Measurements from ENCODE around the gene FANCI.

DNA sequence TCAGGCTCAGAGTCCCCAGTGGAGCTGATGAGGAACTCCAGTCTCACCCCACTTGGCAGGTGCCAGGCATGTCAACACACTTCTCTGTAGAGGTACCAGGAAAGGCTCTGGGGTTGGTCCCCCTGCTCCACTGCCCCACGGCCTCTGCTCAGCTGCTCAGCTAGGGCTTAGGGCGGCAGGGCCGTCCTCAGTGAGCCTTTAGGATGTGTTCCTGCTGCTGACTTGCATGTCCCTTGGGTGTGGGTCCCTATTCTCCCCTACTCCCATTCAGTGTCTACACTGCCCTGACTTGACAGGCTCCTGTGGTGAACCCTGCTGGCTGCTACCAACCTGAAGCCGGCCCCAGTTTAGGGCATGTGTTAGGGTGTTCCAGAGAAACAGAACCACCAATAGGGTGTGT, 108.7 kb downstream of the FANCI start:
- TF ChIP-seq, protein P1, sequence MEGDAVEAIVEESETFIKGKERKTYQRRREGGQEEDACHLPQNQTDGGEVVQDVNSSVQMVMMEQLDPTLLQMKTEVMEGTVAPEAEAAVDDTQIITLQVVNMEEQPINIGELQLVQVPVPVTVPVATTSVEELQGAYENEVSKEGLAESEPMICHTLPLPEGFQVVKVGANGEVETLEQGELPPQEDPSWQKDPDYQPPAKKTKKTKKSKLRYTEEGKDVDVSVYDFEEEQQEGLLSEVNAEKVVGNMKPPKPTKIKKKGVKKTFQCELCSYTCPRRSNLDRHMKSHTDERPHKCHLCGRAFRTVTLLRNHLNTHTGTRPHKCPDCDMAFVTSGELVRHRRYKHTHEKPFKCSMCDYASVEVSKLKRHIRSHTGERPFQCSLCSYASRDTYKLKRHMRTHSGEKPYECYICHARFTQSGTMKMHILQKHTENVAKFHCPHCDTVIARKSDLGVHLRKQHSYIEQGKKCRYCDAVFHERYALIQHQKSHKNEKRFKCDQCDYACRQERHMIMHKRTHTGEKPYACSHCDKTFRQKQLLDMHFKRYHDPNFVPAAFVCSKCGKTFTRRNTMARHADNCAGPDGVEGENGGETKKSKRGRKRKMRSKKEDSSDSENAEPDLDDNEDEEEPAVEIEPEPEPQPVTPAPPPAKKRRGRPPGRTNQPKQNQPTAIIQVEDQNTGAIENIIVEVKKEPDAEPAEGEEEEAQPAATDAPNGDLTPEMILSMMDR (conservative IDR thresholded peaks at IDR 0.05) = no peak
- TF ChIP-seq ZFX (IDR thresholded peaks at IDR 0.05) = no peak
